Liver (tissue), 9 donors: ENCODE results near the gene NR1D1. TPM values are rescaled to one million over a fixed set of nuclear protein-coding genes. Genes with fewer than 3 reads are reported as not detected.

ENCODE experiments used
- DNase-seq: peaks from one replicate; pipeline ENCODE4 v3.0.0-alpha.2; 2017; ENCODE audit warnings: low spot score
- H3K27ac ChIP-seq, 2 donors: one replicate each; pipeline ENCODE4 v1.7.0; 2013; ENCODE audit warnings: inconsistent platforms in 2 of 2, low read length in 2 of 2, control low read depth in 1 of 2, low read depth in 1 of 2, mild to moderate bottlenecking in 1 of 2
- H3K27me3 ChIP-seq, 4 donors: one replicate each; pipeline versions ENCODE4 v1.6.1 to v1.7.0; 2013; ENCODE audit warnings: low read length in 3 of 4, inconsistent platforms in 1 of 4, mild to moderate bottlenecking in 1 of 4, moderate library complexity in 1 of 4; ENCODE audit not compliant: control insufficient read depth in 4 of 4, insufficient read depth in 4 of 4
- H3K36me3 ChIP-seq, 4 donors: one replicate each; pipeline versions ENCODE4 v1.6.1 to v1.7.0; 2013; ENCODE audit warnings: low read length in 3 of 4, mild to moderate bottlenecking in 3 of 4, low read depth in 1 of 4, moderate library complexity in 1 of 4; ENCODE audit not compliant: control insufficient read depth in 4 of 4, insufficient read depth in 3 of 4
- H3K4me1 ChIP-seq, 4 donors: one replicate each; pipeline versions ENCODE4 v1.6.1 to v1.7.0; 2013; ENCODE audit warnings: low read length in 3 of 4, mild to moderate bottlenecking in 3 of 4, moderate library complexity in 1 of 4; ENCODE audit not compliant: control insufficient read depth in 4 of 4, insufficient read depth in 4 of 4
- H3K4me3 ChIP-seq, 3 donors: one replicate each; pipeline versions ENCODE4 v1.6.1 to v1.7.0; 2013; ENCODE audit warnings: low read length in 3 of 3, control low read depth in 1 of 3, low read depth in 1 of 3, mild to moderate bottlenecking in 1 of 3
- H3K9ac ChIP-seq, 2 donors: one replicate each; pipeline ENCODE4 v1.7.0; 2013; ENCODE audit warnings: low read length in 2 of 2, mild to moderate bottlenecking in 2 of 2, moderate library complexity in 2 of 2, control low read depth in 1 of 2, low read depth in 1 of 2
- H3K9me3 ChIP-seq, 4 donors: one replicate each; pipeline versions ENCODE4 v1.6.1 to v1.7.0; 2013; ENCODE audit warnings: low read length in 3 of 4; ENCODE audit not compliant: control insufficient read depth in 4 of 4
- EGR1 ChIP-seq, 2 donors: IDR thresholded peaks; 2 replicates each; pipeline ENCODE4 v1.6.1; 2016 to 2018; ENCODE audit warnings: antibody characterized with exemption in 2 of 2, low read depth in 2 of 2
- FOXA1 ChIP-seq: IDR thresholded peaks from 2 replicates; pipeline ENCODE4 v1.6.1; 2016; ENCODE audit warnings: antibody characterized with exemption
- GABPA ChIP-seq, 2 donors: IDR thresholded peaks in 1 of 2; conservative IDR thresholded peaks in 1 of 2; 2 replicates each; pipeline ENCODE4 v1.6.1; 2016; ENCODE audit warnings: antibody characterized with exemption in 2 of 2, mild to moderate bottlenecking in 1 of 2, moderate library complexity in 1 of 2
- JUND ChIP-seq, 2 donors: IDR thresholded peaks; 2 replicates each; pipeline ENCODE4 v1.6.1; 2016; ENCODE audit warnings: antibody characterized with exemption in 2 of 2
- RAD21 ChIP-seq, 2 donors: IDR thresholded peaks; 2 replicates each; pipeline ENCODE4 v1.6.1; 2016; ENCODE audit warnings: antibody characterized with exemption in 2 of 2, mild to moderate bottlenecking in 2 of 2
- REST ChIP-seq: IDR thresholded peaks from 2 replicates; pipeline ENCODE4 v1.6.1; 2016; ENCODE audit warnings: antibody characterized with exemption, mild to moderate bottlenecking
- TAF1 ChIP-seq: conservative IDR thresholded peaks from 2 replicates; pipeline ENCODE4 v1.6.1; 2016; ENCODE audit warnings: antibody characterized with exemption, mild to moderate bottlenecking
- YY1 ChIP-seq: IDR thresholded peaks from 2 replicates; pipeline ENCODE4 v1.6.1; 2016; ENCODE audit warnings: antibody characterized with exemption, mild to moderate bottlenecking
- ZBTB33 ChIP-seq: IDR thresholded peaks from 2 replicates; pipeline ENCODE4 v1.6.1; 2016; ENCODE audit warnings: antibody characterized with exemption
- WGBS: extraction: QIAGEN DNeasy Blood & Tissue Kit; methylation state at CpG from one replicate; pipeline ENCODE4 v1.1.7; 2013; 5-methylcytosine and 5-hydroxymethylcytosine counted together
- polyA plus RNA-seq, 2 donors: library from polyadenylated mRNA; stranded (reverse) in 1 of 2; unstranded in 1 of 2; fragments of 200-250 nt in 1 of 2; fragments of >200 nt in 1 of 2; fragmentation: Nextera tagmentation in 1 of 2; extraction: Ambion mirVana in 1 of 2; gene quantifications; one replicate each; pipeline versions ENCODE4 v1.2.1 to v1.2.3, GENCODE V29; 2013 to 2015
- total RNA-seq, 2 donors: library from RNA; depleted of rRNA; stranded (reverse); fragments of >200 nt; gene quantifications; one replicate each; pipeline ENCODE4 v1.2.3, GENCODE V29; 2014
- donor health status: healthy.
- donor health status: healthy.
- donor health status: healthy.
- donor health status: healthy.
- donor health status: healthy.

Gene NR1D1
- total and polyA plus RNA-seq, 4 donors, result 0.84 to 13.7 (median 5.6) TPM

GRCh38 chr17:40089077-40089895 lies 11.1 kb downstream of the NR1D1 start:
- peaks cover 7 to 33% (median 18%) of the 10 kb centered on the region in 4 donors for H3K36me3 ChIP-seq
- no peaks in the 10 kb centered on the region for H3K27me3 ChIP-seq
- H3K9me3 ChIP-seq, result no peaks in the 10 kb centered on the region
- H3K27ac ChIP-seq, result no peak overlapping the region
- 88% methylated on average over 26 of the region's 26 CpGs for WGBS
- TF ChIP-seq GABPA (IDR thresholded peaks at IDR 0.05 in 1 of 2, conservative IDR thresholded peaks at IDR 0.05 in 1 of 2), result no peak
- no peak for TF ChIP-seq JUND (IDR thresholded peaks at IDR 0.05)
- no peak for TF ChIP-seq RAD21 (IDR thresholded peaks at IDR 0.05)
- TF ChIP-seq YY1, result no peak
- no peak for TF ChIP-seq ZBTB33
- no peak for TF ChIP-seq EGR1 (IDR thresholded peaks at IDR 0.05; ENCODE audit: low read depth in 2 of 2)
- no peak overlapping the region for H3K4me3 ChIP-seq
- no peak overlapping the region for H3K9ac ChIP-seq
- no peak for DNase-seq
- H3K4me1 ChIP-seq, result peaks cover 0 to 10% (median 5%) of the 10 kb centered on the region in 4 donors

- no peaks in the 10 kb centered on the region for H3K9me3 ChIP-seq
- H3K9ac ChIP-seq, result no peak overlapping the region
- H3K27me3 ChIP-seq, result no peaks in the 10 kb centered on the region
- WGBS, result 92% methylated on average over 28 of the region's 28 CpGs
- H3K4me3 ChIP-seq, result no peak overlapping the region
- H3K36me3 ChIP-seq, result peaks cover 1 to 24% (median 7%) of the 10 kb centered on the region in 4 donors
- no peak overlapping the region for H3K27ac ChIP-seq
- TF ChIP-seq TAF1, result no peak
- no peak for TF ChIP-seq REST
- no peak for TF ChIP-seq EGR1 (IDR thresholded peaks at IDR 0.05; ENCODE audit: low read depth in 2 of 2)
- TF ChIP-seq GABPA (IDR thresholded peaks at IDR 0.05 in 1 of 2, conservative IDR thresholded peaks at IDR 0.05 in 1 of 2), result no peak
- TF ChIP-seq FOXA1, result no peak
- peaks cover 0 to 1% (median 0%) of the 10 kb centered on the region in 4 donors for H3K4me1 ChIP-seq
- DNase-seq, result no peak
These were observed 12.3 kb downstream of the NR1D1 start for GRCh38 chr17:40087903-40088718.
